NOMO-1 treated with DMSO at 0.1 percent for 48 hours (cell line): ENCODE results near the gene GCLC.
"Not testable (repeated sequence)": the region's sequence is repeated elsewhere in the genome, so short reads cannot be mapped to it uniquely, and the experiment has no call there.

ENCODE experiments used
- DNase-seq: peaks from one replicate; lab custom pipeline; 2025; ENCODE audit not compliant: unreplicated experiment; lab: John Stamatoyannopoulos, UW

Gene GCLC

GRCh38 chr6:53564401-53565065, 19.6 kb upstream of the GCLC start:
- DNase-seq = no peak

- DNase-seq = peak; percentile 41
These were observed 12.2 kb upstream of the GCLC start for GRCh38 chr6:53556986-53557715.

GRCh38 chr6:53553600-53553999, 8.7 kb upstream of the GCLC start:
- DNase-seq = not testable (repeated sequence)

- peak; percentile 55 for DNase-seq
These were observed 6.8 kb upstream of the GCLC start for GRCh38 chr6:53551681-53552080.

- DNase-seq = peak; percentile 95
These were observed 3.1 kb upstream of the GCLC start for GRCh38 chr6:53547811-53548496.

DNA sequence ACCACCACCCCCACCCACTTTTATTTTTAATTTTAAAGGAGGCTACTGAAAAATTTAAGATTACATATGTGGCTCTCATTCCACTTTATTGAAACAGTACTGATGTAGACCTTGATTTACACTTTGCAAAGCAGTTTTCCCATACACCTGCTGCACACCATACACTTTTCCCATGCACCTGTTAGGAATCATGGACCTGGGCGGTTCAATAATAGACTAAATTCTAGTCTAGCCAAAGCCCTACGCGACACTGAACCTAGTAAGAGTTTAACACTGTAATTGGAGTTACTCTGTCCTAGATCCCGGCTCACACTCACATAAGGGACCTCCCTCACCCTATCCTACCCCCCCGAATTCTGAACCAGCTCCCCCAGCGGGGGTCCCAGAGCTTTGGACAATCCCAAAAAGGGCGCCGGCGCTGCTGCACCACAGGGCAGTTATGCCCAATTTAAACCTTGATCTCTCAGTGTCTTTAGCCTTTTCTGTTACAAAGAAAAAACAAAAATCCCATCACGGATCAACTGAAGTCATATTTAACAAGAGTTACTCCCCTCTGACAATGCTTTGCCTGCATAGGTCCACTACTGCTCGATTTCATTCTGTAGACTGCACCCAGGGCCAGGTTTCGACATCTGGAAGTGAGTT, 2.4 kb upstream of the GCLC start:
- peak; percentile 62 for DNase-seq

DNA sequence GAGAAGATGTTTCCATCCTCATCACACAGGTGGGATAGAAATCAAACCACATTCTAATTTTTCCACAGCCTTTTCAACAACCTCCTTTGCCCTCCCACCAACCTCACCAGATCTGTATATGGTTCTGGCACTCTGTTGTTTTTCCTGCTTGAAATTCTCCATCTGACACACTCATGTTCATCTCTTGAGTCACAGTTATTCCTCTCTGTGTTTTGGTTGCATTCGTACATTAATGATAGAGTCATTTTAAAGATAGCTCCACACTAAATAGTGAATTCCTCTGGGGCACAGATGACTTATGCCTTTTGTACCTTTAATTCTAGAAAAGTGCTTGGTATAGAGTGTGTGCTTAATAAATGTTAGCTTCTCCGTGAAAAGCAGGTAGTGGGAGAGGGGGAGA, 1.4 kb upstream of the GCLC start:
- DNase-seq = no peak

- no peak for DNase-seq
These were observed 758 bp downstream of the GCLC start for GRCh38 chr6:53544217-53544469.

GRCh38 chr6:53543359-53544216, 1.3 kb downstream of the GCLC start:
- no peak for DNase-seq

- no peak for DNase-seq
These were observed 3.0 kb downstream of the GCLC start for GRCh38 chr6:53541900-53542299.

DNA sequence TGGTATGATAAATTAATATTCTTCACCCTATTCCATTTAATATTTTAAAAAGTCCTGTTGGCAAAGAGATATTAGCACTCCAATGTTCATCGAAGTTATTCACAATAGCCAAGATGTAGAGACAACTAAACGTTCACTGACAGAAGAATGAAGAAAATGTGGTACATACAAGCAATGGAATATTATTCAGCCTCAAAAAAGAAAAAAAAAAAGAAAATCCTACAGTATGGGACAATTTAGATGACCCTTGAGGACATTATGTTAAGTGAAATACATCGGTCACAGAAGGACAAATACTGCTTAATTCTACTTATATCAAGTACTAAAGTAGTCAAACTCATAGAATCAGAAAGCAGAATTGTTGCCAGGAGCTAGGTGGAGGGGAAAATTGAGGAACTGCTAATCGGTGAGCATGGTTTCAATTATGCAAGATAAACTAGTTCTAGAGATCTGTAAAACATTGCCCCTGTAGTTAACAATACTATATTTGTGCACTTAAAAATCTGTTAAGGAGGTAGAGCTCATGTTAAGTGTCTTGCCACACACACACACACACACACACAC, 4.7 kb downstream of the GCLC start:
- DNase-seq = peak; percentile 72

DNA sequence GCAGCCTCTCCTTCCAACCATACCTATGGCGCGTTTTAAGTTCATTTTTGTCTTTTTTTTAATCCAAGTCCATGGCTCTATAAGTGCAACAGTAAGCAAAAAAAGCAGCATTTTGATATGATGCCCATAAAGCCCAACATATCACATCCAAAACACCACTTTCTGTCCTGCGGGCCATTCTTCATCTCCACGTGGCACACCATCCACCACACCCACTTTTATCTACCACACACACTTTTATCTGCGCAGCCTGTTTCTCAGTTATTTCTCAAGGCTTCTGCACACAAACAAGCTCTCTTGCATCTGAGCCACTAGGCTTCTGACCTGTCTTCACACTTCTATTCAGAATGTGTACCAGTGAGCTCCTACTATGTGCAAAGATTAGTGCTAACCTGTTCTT, 5.3 kb downstream of the GCLC start:
- DNase-seq = no peak

- DNase-seq = no peak
These were observed 8.3 kb downstream of the GCLC start for GRCh38 chr6:53536561-53536960.

DNA sequence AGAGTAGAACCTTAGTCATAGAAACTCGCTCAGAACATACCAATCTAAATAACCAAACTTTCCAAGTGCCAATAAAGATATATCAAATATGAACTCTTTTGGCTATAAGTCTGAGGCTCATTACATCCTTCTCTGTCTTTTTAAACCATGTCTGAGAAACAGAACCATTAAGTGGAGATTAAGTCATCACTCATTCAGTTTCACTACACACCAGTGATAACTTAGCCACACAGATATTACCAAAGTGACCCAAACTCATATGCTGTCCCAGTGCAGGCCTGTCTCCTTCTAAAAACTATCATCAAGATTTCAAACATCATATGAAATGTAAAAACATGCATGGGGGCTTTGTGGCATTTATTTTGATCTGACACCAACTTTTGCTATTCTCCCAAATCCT, 12.0 kb downstream of the GCLC start:
- DNase-seq = no peak

DNA sequence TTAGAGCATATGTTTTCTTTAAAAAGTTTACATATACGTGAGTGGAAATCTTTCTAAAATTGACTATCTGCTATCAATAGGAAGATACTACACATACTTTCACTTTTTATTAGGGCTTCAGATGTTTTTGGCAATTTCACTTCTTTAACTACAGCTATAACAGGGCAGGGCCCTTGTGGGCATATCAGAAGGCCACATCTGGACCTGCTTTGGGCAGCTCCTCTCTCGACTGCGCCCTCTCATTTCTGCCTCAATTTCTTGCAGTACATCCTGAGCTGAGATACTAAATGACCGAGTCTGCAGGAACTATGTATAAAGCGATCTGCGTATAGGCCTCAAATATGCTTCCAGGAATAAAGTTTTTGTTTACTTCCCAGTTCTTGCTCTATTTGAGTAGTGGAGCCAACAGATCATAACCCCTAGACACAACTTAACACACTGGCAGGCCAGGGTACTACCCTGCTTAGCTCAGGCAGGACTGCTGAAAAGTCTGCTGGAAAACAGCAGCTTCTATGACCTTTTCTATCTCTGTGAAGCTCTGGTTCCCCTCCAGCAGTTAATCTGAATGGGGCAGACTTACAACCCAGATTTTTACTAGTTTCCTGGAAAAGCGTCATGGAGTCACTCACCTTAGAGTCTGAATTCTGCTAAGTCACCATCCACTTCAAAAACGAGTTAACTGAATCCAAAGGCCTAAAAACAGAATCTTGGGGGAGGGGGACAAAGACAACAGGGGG, 12.7 kb downstream of the GCLC start:
- no peak for DNase-seq

DNA sequence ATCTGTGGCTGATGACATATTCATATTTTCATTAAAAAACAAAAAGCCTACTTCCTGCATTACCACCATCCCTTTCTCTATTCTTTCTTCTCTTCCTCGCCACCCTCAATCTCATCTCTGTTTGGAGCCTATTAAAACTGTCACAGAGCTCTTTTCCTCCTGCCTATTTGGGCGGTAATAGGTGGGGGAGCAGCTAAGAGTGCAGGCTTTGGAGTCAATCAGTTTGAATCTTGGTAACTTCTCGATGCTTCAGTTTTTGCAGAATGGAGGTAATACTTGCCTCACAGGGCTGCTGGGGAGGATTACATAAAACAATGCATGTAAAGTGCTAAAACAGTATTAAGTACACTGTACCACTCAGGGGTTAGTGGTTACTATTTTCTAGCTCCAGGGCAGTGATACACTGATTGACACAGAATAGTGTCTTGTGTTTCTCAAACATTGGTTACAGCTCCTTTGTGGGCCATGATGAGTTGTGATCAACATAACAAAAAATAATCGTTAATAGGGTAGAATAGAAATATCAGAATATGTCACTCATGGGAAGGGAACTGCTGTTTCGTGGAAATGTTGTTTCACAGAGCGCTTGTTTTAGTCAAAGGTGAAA, 14.0 kb downstream of the GCLC start:
- no peak for DNase-seq

- DNase-seq = no peak
These were observed 14.6 kb downstream of the GCLC start for GRCh38 chr6:53530346-53530745.

- no peak for DNase-seq
These were observed 15.4 kb downstream of the GCLC start for GRCh38 chr6:53529324-53530036.

- DNase-seq = no peak
These were observed 16.8 kb downstream of the GCLC start for GRCh38 chr6:53528107-53528506.
